SK-N-SH (cell line): ENCODE measurements around the gene PRMT9. TPM values are rescaled to one million over a fixed set of nuclear protein-coding genes. Genes with fewer than 3 reads are reported as not detected.

Source experiments
- CTCF ChIA-PET: fragments of 300-600, 350-600 bp; formaldehyde crosslinking; extraction: SDS; loops from one replicate; lab custom pipeline; 2021; lab: Yijun Ruan, JAX
- POLR2A ChIA-PET: fragments of 350-600 bp; sonication (Branson Sonifier 250); formaldehyde crosslinking; extraction: SDS; loops from one replicate; lab custom pipeline; 2020; ENCODE audit warnings: antibody characterized with exemption, inconsistent platforms; lab: Yijun Ruan, JAX
- DNase-seq: peaks from one replicate; pipeline ENCODE4 v3.0.0; 2012
- H2AFZ ChIP-seq: fragments of 200-600 bp; sonication (generic); 2 replicates; pipeline ENCODE4 v1.8.1; 2016; ENCODE audit warnings: antibody characterized with exemption, mild to moderate bottlenecking, low read depth
- H3F3A ChIP-seq: fragments of 200-600 bp; sonication (generic); replicated peaks from 2 replicates; pipeline ENCODE3; 2016; ENCODE audit warnings: antibody characterized with exemption, mild to moderate bottlenecking; ENCODE audit not compliant: insufficient read depth
- H3K27ac ChIP-seq, 2 experiments: fragments of 200-500 bp in 1 of 2; fragments of 200-600 bp in 1 of 2; sonication (Bioruptor generic) in 1 of 2; sonication (generic), shearing (Covaris generic) in 1 of 2; 2 replicates each; pipeline versions ENCODE4 v1.5.1 to v1.6.1; 2014 to 2016; ENCODE audit warnings: low read depth in 2 of 2, inconsistent platforms in 1 of 2, low read length in 1 of 2, mild to moderate bottlenecking in 1 of 2, mixed read lengths in 1 of 2
- H3K27me3 ChIP-seq: fragments of 200-600 bp; sonication (generic), shearing (Covaris generic); 2 replicates; pipeline ENCODE4 v1.6.1; 2016; ENCODE audit warnings: mixed run types; ENCODE audit not compliant: insufficient read depth
- H3K36me3 ChIP-seq, 2 experiments: fragments of 200-500 bp in 1 of 2; fragments of 200-600 bp in 1 of 2; sonication (Bioruptor generic) in 1 of 2; sonication (generic) in 1 of 2; replicated peaks in 1 of 2; 2 replicates each; pipeline versions ENCODE3 to v1.5.1; 2014 to 2016; ENCODE audit warnings: low read length in 1 of 2, mild to moderate bottlenecking in 1 of 2; ENCODE audit not compliant: insufficient read depth in 2 of 2, control insufficient read depth in 1 of 2
- H3K4me1 ChIP-seq, 2 experiments: fragments of 200-500 bp in 1 of 2; fragments of 200-600 bp in 1 of 2; sonication (Bioruptor generic) in 1 of 2; sonication (generic), shearing (Covaris generic) in 1 of 2; 2 replicates each; pipeline versions ENCODE4 v1.5.1 to v1.6.1; 2014 to 2016; ENCODE audit warnings: low read depth in 1 of 2, low read length in 1 of 2, mixed run types in 1 of 2; ENCODE audit not compliant: insufficient read depth in 2 of 2, control insufficient read depth in 1 of 2
- H3K4me2 ChIP-seq: fragments of 200-600 bp; sonication (generic), shearing (Covaris generic); 2 replicates; pipeline ENCODE4 v1.6.1; 2017; ENCODE audit warnings: mixed run types
- H3K4me3 ChIP-seq, 2 experiments: fragments of 200-500 bp in 1 of 2; fragments of 200-600 bp in 1 of 2; sonication (Bioruptor generic) in 1 of 2; sonication (generic), shearing (Covaris generic) in 1 of 2; 2 replicates each; pipeline versions ENCODE4 v1.5.1 to v1.8.1; 2014 to 2016; ENCODE audit warnings: low read depth in 2 of 2, inconsistent platforms in 1 of 2, low read length in 1 of 2, mild to moderate bottlenecking in 1 of 2, mixed read lengths in 1 of 2, moderate library complexity in 1 of 2
- H3K79me2 ChIP-seq: fragments of 200-600 bp; sonication (generic); 2 replicates; pipeline ENCODE4 v1.8.1; 2017; ENCODE audit warnings: mild to moderate bottlenecking; ENCODE audit not compliant: insufficient read depth
- H3K9ac ChIP-seq: fragments of 200-600 bp; sonication (generic); 2 replicates; pipeline ENCODE4 v1.6.1; 2017; ENCODE audit warnings: mixed run types
- H3K9me2 ChIP-seq: fragments of 200-600 bp; sonication (generic); 2 replicates; pipeline ENCODE4 v1.6.1; 2017; ENCODE audit warnings: mixed run types
- H3K9me3 ChIP-seq: fragments of 200-600 bp; sonication (generic); 2 replicates; pipeline ENCODE4 v1.6.1; 2017; ENCODE audit warnings: mixed run types, mild to moderate bottlenecking, moderate library complexity
- H4K20me1 ChIP-seq: fragments of 200-600 bp; sonication (generic); 2 replicates; pipeline ENCODE4 v1.6.1; 2017; ENCODE audit warnings: mild to moderate bottlenecking, mixed run types; ENCODE audit not compliant: insufficient read depth
- EP300 ChIP-seq, 2 experiments: IDR thresholded peaks; 2 replicates each; pipeline versions ENCODE4 v1.4.0 to v1.6.1; 2012; ENCODE audit warnings: borderline replicate concordance in 1 of 2, low read depth in 1 of 2, low read length in 1 of 2
- FOSL2 ChIP-seq: IDR thresholded peaks from 2 replicates; pipeline ENCODE4 v1.4.0; 2012; ENCODE audit warnings: low read depth, mild to moderate bottlenecking, moderate library complexity, borderline replicate concordance
- FOXJ3 ChIP-seq: sonication (generic); formaldehyde crosslinking; IDR thresholded peaks from 2 replicates; pipeline ENCODE4 v1.5.1; 2020; ENCODE audit warnings: mild to moderate bottlenecking, missing genetic modification reagents
- GABPA ChIP-seq: IDR thresholded peaks from 2 replicates; pipeline ENCODE4 v1.4.0; 2012; ENCODE audit warnings: low read depth, mild to moderate bottlenecking
- GATA2 ChIP-seq: sonication (generic); formaldehyde crosslinking; IDR thresholded peaks from 2 replicates; pipeline ENCODE4 v1.5.0; 2020; ENCODE audit warnings: mild to moderate bottlenecking, missing genetic modification reagents
- JUND ChIP-seq: IDR thresholded peaks from 2 replicates; pipeline ENCODE4 v1.4.0; 2012
- MXI1 ChIP-seq: IDR thresholded peaks from 2 replicates; pipeline ENCODE4 v1.6.1; 2012; ENCODE audit warnings: mild to moderate bottlenecking, low read depth, low read length, improper control_type of control experiment
- NRF1 ChIP-seq: IDR thresholded peaks from 2 replicates; pipeline ENCODE4 v1.6.1; 2012; ENCODE audit warnings: low read depth, mild to moderate bottlenecking, low read length
- POLR2AphosphoS5 ChIP-seq: IDR thresholded peaks from 2 replicates; pipeline ENCODE4 v1.6.1; 2012; ENCODE audit warnings: low read depth, low read length
- TCF12 ChIP-seq: IDR thresholded peaks from 2 replicates; pipeline ENCODE4 v1.4.0; 2012
- TEAD4 ChIP-seq: IDR thresholded peaks from 2 replicates; pipeline ENCODE4 v1.4.0; 2012; ENCODE audit warnings: mild to moderate bottlenecking, borderline replicate concordance; ENCODE audit not compliant: insufficient read depth
- WGBS: methylation state at CpG from one replicate; pipeline ENCODE4 v1.1.6; 2017; ENCODE audit warnings: low lambda C conversion rate; 5-methylcytosine and 5-hydroxymethylcytosine counted together
- polyA plus RNA-seq, 3 experiments: library from polyadenylated mRNA; depleted of rRNA; stranded (reverse); fragments of >200 nt; gene quantifications; 2 replicates each; pipeline ENCODE4 v1.2.3, GENCODE V29; 2012
- TF ChIP-seq, protein P1 (sequence below): IDR thresholded peaks from 2 replicates; pipeline ENCODE4; 2012
- TF ChIP-seq, protein P2 (sequence below): fragments of 150-350 bp; IDR thresholded peaks from 2 replicates; pipeline ENCODE4 v1.6.1; 2016; ENCODE audit warnings: mild to moderate bottlenecking, low read depth, low read length
- TF ChIP-seq, protein P3 (sequence below): IDR thresholded peaks from 2 replicates; pipeline ENCODE4 v1.4.0; 2012; ENCODE audit warnings: low read depth
- TF ChIP-seq, protein P4 (sequence below): IDR thresholded peaks from 2 replicates; pipeline ENCODE4 v1.4.0; 2012; ENCODE audit warnings: low read depth, borderline replicate concordance

PRMT9 gene
- polyA plus RNA-seq, 1 of the 3 experiments (the other 2 are of a cell fraction), result 3.9 TPM

DNA sequence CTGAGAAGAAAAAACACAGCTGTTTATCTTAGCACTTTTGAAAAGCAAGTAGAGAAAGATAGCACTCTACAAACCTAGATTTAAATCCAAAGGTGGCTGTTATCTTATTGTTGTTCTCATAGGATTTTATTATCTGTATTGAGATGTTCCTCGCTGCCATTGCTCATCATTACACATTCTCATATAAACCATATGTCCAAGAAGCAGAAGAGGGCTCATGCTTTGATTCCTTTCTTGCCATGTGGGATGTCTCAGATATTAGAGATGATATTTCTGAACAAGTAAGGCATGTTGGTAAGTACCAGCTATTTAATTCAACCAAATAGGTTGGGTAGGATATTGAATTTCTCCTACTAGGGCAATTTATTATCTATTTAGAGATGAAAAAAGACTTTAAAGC lies 50.3 kb downstream of the PRMT9 start:
- no peak for DNase-seq
- H3K4me3 ChIP-seq, result no peak overlapping the region
- CTCF ChIA-PET, result interaction anchor here (1.2 to 1.6 kb wide), 3 partner anchors 16 to 236 kb away, joined by 3 to 5 read pairs (median 4); partner anchors contain the start of gene TMEM184C
- WGBS, result 82% methylated on average over 1 of the region's 1 CpG
- H3K27ac ChIP-seq, result peak overlapping the region; percentile 30 to 69; a peak in 2 of 4 replicates
- H3K79me2 ChIP-seq, result no peaks in the 10 kb centered on the region; the same call in none of the 2 replicates
- H3K27me3 ChIP-seq, result no peaks in the 10 kb centered on the region
- peaks cover 0 to 7% of the 10 kb centered on the region in 2 experiments; a peak in 2 of 4 replicates for H3K4me1 ChIP-seq
- H3K9me2 ChIP-seq, result no peaks in the 10 kb centered on the region
- H3K36me3 ChIP-seq, result peaks cover 86 to 94% of the 10 kb centered on the region in 2 experiments
- no peak for TF ChIP-seq GABPA
- H3K9ac ChIP-seq, result no peak overlapping the region
- no peak overlapping the region for H3K4me2 ChIP-seq
- POLR2A ChIA-PET, result no interaction called here
- 0 out of 2 replicates have a peak, but pooled peaks cover 4% of the 10 kb centered on the region for H3K9me3 ChIP-seq
- H2AFZ ChIP-seq, result no peak overlapping the region
- peaks cover 26% of the 10 kb centered on the region for H3F3A ChIP-seq
- no peaks in the 10 kb centered on the region for H4K20me1 ChIP-seq

DNA sequence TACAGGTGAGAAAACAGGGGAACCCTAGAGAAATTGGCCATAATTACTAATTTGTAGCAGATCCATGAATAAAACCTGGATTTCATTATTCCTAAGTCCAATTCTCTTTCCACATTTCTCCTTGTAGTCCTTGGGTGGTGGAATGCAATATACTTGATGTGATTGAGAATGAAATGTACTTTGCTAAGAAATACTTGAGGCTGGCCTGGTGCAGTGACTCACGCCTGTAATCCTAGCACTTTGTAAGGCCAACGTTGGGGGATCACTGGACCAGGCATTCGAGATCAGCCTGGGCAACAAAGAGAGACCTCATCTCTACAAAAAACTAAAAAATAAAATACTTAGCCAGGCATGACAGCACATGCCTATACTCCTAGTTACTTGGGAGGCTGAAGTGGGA lies 50.9 kb downstream of the PRMT9 start:
- peaks cover 25% of the 10 kb centered on the region for H3F3A ChIP-seq
- no peak overlapping the region for H3K9ac ChIP-seq
- no peak overlapping the region for H3K4me3 ChIP-seq
- TF ChIP-seq FOXJ3 (CRISPR knock-in tag) (no peak), JUND (peak; percentile 79), TCF12 (peak; percentile 81), TEAD4 (peak; percentile 28; the same call in 1 of the 2 replicates), FOSL2 (peak; percentile 75), EP300 (IDR thresholded peaks at IDR 0.05; ENCODE audit: borderline replicate concordance in 1 of 2, low read depth in 1 of 2, low read length in 1 of 2) (peak in 1 of 2 experiments; percentile 67; a peak in 1 of 4 replicates), NRF1 (no peak), GATA2 (CRISPR knock-in tag) (no peak), MXI1 (no peak), POLR2AphosphoS5 (peak; percentile 46; the same call in 1 of the 2 replicates)
- TF ChIP-seq, protein P1, sequence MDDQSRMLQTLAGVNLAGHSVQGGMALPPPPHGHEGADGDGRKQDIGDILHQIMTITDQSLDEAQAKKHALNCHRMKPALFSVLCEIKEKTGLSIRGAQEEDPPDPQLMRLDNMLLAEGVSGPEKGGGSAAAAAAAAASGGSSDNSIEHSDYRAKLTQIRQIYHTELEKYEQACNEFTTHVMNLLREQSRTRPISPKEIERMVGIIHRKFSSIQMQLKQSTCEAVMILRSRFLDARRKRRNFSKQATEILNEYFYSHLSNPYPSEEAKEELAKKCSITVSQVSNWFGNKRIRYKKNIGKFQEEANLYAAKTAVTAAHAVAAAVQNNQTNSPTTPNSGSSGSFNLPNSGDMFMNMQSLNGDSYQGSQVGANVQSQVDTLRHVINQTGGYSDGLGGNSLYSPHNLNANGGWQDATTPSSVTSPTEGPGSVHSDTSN, result peak; percentile 87
- TF ChIP-seq, protein P2, sequence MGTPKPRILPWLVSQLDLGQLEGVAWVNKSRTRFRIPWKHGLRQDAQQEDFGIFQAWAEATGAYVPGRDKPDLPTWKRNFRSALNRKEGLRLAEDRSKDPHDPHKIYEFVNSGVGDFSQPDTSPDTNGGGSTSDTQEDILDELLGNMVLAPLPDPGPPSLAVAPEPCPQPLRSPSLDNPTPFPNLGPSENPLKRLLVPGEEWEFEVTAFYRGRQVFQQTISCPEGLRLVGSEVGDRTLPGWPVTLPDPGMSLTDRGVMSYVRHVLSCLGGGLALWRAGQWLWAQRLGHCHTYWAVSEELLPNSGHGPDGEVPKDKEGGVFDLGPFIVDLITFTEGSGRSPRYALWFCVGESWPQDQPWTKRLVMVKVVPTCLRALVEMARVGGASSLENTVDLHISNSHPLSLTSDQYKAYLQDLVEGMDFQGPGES, result no peak
- TF ChIP-seq, protein P3, sequence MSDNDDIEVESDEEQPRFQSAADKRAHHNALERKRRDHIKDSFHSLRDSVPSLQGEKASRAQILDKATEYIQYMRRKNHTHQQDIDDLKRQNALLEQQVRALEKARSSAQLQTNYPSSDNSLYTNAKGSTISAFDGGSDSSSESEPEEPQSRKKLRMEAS, result 0 out of 2 replicates have a peak, but pooled peaks have one; percentile 44
- TF ChIP-seq, protein P4, sequence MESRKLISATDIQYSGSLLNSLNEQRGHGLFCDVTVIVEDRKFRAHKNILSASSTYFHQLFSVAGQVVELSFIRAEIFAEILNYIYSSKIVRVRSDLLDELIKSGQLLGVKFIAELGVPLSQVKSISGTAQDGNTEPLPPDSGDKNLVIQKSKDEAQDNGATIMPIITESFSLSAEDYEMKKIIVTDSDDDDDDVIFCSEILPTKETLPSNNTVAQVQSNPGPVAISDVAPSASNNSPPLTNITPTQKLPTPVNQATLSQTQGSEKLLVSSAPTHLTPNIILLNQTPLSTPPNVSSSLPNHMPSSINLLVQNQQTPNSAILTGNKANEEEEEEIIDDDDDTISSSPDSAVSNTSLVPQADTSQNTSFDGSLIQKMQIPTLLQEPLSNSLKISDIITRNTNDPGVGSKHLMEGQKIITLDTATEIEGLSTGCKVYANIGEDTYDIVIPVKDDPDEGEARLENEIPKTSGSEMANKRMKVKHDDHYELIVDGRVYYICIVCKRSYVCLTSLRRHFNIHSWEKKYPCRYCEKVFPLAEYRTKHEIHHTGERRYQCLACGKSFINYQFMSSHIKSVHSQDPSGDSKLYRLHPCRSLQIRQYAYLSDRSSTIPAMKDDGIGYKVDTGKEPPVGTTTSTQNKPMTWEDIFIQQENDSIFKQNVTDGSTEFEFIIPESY, result no peak
- 39% methylated on average over 3 of the region's 3 CpGs for WGBS
- H4K20me1 ChIP-seq, result no peaks in the 10 kb centered on the region
- H3K36me3 ChIP-seq, result peaks cover 87 to 94% of the 10 kb centered on the region in 2 experiments
- no peak overlapping the region for H3K4me2 ChIP-seq
- 0 out of 2 replicates have a peak, but pooled peaks cover 4% of the 10 kb centered on the region for H3K9me3 ChIP-seq
- H3K4me1 ChIP-seq, result peaks cover 0 to 7% of the 10 kb centered on the region in 2 experiments; a peak in 2 of 4 replicates
- no peaks in the 10 kb centered on the region; the same call in none of the 2 replicates for H3K79me2 ChIP-seq
- DNase-seq, result no peak
- H3K9me2 ChIP-seq, result no peaks in the 10 kb centered on the region
- ChIA-PET POLR2A (no interaction called here), CTCF (interaction anchor here (1.2 to 1.6 kb wide), 3 partner anchors 15 to 236 kb away, joined by 3 to 5 read pairs (median 4); partner anchors contain the start of gene TMEM184C)
- H2AFZ ChIP-seq, result no peak overlapping the region
- H3K27ac ChIP-seq, result peak overlapping the region; percentile 30 to 69; a peak in 3 of 4 replicates
- no peaks in the 10 kb centered on the region for H3K27me3 ChIP-seq
